ENCODE results near the gene CREB5.

- no peak for TF ChIP-seq POLR2AphosphoS5 (IDR thresholded peaks at IDR 0.05; ENCODE audit: low read depth, low read length)
- TF ChIP-seq REST (IDR thresholded peaks at IDR 0.05; ENCODE audit: insufficient read depth in 1 of 2, low read depth in 2 of 2, low read length in 2 of 2) = no peak
- no peak for TF ChIP-seq TAF1 (IDR thresholded peaks at IDR 0.05; ENCODE audit: borderline replicate concordance, insufficient read depth, low read length)
- TF ChIP-seq SIN3A (IDR thresholded peaks at IDR 0.05; ENCODE audit: borderline replicate concordance, insufficient read depth, low read length) = no peak
- TF ChIP-seq FOXP2 (optimal IDR thresholded peaks at IDR 0.05; ENCODE audit: borderline replicate concordance, extremely low read depth, extremely low read length, insufficient read depth) = no peak
Observed at GRCh38 chr7:28556025-28556424, 143.7 kb downstream of the CREB5 start.
